ENCODE results near the gene ARHGEF2.

GRCh38 chr1:156003923-156004188, 25.5 kb upstream of the ARHGEF2 start:
- TF ChIP-seq, protein P1, sequence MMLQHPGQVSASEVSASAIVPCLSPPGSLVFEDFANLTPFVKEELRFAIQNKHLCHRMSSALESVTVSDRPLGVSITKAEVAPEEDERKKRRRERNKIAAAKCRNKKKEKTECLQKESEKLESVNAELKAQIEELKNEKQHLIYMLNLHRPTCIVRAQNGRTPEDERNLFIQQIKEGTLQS (IDR thresholded peaks at IDR 0.05; ENCODE audit: borderline replicate concordance, extremely low read depth, low read depth, low read length) = no peak
- no peak for TF ChIP-seq POLR2AphosphoS5 (IDR thresholded peaks at IDR 0.05; ENCODE audit: low read length)
- no peak for TF ChIP-seq CTCF (IDR thresholded peaks at IDR 0.05 in 2 of 3, conservative IDR thresholded peaks at IDR 0.05 in 1 of 3; ENCODE audit: control insufficient read depth in 2 of 3, extremely low read depth in 1 of 3, insufficient read depth in 1 of 3, low read depth in 3 of 3, low read length in 3 of 3)
- TF ChIP-seq NRF1 (conservative IDR thresholded peaks at IDR 0.05; ENCODE audit: low read depth, low read length) = no peak
- TF ChIP-seq, protein P2, sequence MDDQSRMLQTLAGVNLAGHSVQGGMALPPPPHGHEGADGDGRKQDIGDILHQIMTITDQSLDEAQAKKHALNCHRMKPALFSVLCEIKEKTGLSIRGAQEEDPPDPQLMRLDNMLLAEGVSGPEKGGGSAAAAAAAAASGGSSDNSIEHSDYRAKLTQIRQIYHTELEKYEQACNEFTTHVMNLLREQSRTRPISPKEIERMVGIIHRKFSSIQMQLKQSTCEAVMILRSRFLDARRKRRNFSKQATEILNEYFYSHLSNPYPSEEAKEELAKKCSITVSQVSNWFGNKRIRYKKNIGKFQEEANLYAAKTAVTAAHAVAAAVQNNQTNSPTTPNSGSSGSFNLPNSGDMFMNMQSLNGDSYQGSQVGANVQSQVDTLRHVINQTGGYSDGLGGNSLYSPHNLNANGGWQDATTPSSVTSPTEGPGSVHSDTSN (IDR thresholded peaks at IDR 0.05; ENCODE audit: insufficient replicate concordance, low read depth, low read length) = no peak
- TF ChIP-seq LARP7 (IDR thresholded peaks at IDR 0.05) = no peak
- no peak for TF ChIP-seq RCOR1 (conservative IDR thresholded peaks at IDR 0.05; ENCODE audit: low read depth, low read length)
- no peak for TF ChIP-seq KDM1A (IDR thresholded peaks at IDR 0.05; ENCODE audit: borderline replicate concordance)
- no peak for TF ChIP-seq YY1 (IDR thresholded peaks at IDR 0.05; ENCODE audit: low read depth, low read length)
- no peak for TF ChIP-seq RBBP5 (conservative IDR thresholded peaks at IDR 0.05)
- no peak for TF ChIP-seq ZNF384 (IDR thresholded peaks at IDR 0.05; ENCODE audit: borderline replicate concordance, low read depth, low read length)
- no peak for TF ChIP-seq ATF2 (IDR thresholded peaks at IDR 0.05; ENCODE audit: low read length)
- TF ChIP-seq POLR2A (IDR thresholded peaks at IDR 0.05; ENCODE audit: low read depth, low read length) = no peak

Data from GM12878 (cell line).